Upper lobe of right lung (tissue), 1 donor: ENCODE results near the gene TAF8. TPM values are rescaled to one million over a fixed set of nuclear protein-coding genes. Genes with fewer than 3 reads are reported as not detected.

Experiments used
- ATAC-seq: fragments of 200-7000 bp; cut with Tn5 transposase; one replicate; pipeline ENCODE4 v1.9.1; 2020; ENCODE audit warnings: mild to moderate bottlenecking, moderate library complexity
- DNase-seq: peaks from one replicate; pipeline ENCODE4 v3.0.0-alpha.2; 2020
- H3K27ac ChIP-seq: fragments of 200-600 bp; one replicate; pipeline ENCODE4 v1.8.0; 2022
- H3K27me3 ChIP-seq: fragments of 200-600 bp; one replicate; pipeline ENCODE4 v1.8.0; 2022; ENCODE audit warnings: mild to moderate bottlenecking
- H3K36me3 ChIP-seq: fragments of 200-600 bp; one replicate; pipeline ENCODE4 v1.8.0; 2022
- H3K4me1 ChIP-seq: fragments of 200-600 bp; one replicate; pipeline ENCODE4 v1.8.0; 2022
- H3K4me3 ChIP-seq: fragments of 200-600 bp; one replicate; pipeline ENCODE4 v1.8.0; 2022; ENCODE audit warnings: mild to moderate bottlenecking
- H3K9me3 ChIP-seq: fragments of 200-600 bp; one replicate; pipeline ENCODE4 v1.8.0; 2022
- intact Hi-C: fragments of 100-400 bp; cut with DNase I; formaldehyde crosslinking; loops from one replicate; pipeline ENCODE4 v1.11.0; 2022
- total RNA-seq: library from RNA; stranded (reverse); fragmentation: NEBNext Ultra II Directional; extraction: Animal tissue kit (Norgen Biotek cat#: 25700); gene quantifications from one replicate; pipeline ENCODE4 v1.2.1, GENCODE V29; 2021
- TF ChIP-seq, protein P1 (sequence below): fragments of 200-600 bp; IDR thresholded peaks from one replicate; pipeline ENCODE4 v1.8.0; 2022; ENCODE audit warnings: antibody characterized with exemption
- donor health status: DM: no; HTN: yes; CAD: no; lungs with severe emphysema.

Gene TAF8
- total RNA-seq, 1 donor from 2014 or later: 31.1 TPM

DNA sequence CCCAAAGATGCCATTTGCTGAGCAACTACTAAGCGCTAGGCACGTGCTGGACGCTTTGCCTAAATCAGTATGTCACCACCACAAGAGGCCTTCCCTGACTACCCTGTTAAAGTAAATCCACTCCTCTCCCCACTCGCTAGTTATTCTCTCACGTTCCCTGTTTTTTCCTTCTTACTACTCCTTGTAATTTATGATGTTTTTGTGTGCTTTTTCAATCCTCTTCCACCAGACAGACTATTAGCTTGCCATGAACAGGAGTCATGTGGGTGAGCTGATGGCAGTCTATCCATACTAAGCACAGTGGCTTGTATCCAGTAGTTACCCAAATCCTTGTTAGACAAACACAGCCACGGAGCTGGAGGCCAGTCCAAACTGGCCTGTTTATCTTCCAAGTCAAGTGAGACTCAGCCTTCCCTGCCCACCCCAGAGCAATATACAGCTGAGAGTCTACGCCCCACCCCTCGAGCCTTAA is 50.9 kb downstream of the TAF8 start:
- H3K36me3 ChIP-seq: no peaks in the 10 kb centered on the region
- no peak overlapping the region for H3K4me3 ChIP-seq
- H3K27me3 ChIP-seq: no peaks in the 10 kb centered on the region
- no peak for DNase-seq
- peak; percentile 5 for ATAC-seq
- H3K9me3 ChIP-seq: no peaks in the 10 kb centered on the region
- peak overlapping the region; percentile 68 for H3K27ac ChIP-seq
- intact Hi-C loops: no loop called here
- TF ChIP-seq, protein P1, sequence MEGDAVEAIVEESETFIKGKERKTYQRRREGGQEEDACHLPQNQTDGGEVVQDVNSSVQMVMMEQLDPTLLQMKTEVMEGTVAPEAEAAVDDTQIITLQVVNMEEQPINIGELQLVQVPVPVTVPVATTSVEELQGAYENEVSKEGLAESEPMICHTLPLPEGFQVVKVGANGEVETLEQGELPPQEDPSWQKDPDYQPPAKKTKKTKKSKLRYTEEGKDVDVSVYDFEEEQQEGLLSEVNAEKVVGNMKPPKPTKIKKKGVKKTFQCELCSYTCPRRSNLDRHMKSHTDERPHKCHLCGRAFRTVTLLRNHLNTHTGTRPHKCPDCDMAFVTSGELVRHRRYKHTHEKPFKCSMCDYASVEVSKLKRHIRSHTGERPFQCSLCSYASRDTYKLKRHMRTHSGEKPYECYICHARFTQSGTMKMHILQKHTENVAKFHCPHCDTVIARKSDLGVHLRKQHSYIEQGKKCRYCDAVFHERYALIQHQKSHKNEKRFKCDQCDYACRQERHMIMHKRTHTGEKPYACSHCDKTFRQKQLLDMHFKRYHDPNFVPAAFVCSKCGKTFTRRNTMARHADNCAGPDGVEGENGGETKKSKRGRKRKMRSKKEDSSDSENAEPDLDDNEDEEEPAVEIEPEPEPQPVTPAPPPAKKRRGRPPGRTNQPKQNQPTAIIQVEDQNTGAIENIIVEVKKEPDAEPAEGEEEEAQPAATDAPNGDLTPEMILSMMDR: no peak
- H3K4me1 ChIP-seq: peaks cover 27% of the 10 kb centered on the region

DNA sequence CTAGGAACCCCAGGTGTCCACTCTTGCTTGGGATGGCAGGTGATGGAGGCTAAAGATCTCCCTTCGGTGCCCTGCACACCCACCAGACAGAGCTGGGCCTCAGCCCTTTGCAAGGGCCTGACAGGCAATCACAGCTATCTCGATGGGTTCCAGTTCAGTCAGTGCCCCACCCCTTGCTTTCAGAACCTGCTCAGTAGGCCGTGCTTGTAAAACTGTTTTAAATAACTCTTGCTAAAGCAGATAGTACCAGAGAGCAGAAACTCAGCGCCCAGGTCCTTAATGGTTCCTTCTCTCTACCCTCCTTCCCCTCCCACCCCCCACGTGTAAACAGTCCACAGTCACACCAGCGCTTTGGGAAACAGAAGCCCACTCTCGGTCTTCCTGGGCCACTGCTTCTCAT is 52.9 kb downstream of the TAF8 start:
- ATAC-seq: no peak
- no peaks in the 10 kb centered on the region for H3K36me3 ChIP-seq

DNA sequence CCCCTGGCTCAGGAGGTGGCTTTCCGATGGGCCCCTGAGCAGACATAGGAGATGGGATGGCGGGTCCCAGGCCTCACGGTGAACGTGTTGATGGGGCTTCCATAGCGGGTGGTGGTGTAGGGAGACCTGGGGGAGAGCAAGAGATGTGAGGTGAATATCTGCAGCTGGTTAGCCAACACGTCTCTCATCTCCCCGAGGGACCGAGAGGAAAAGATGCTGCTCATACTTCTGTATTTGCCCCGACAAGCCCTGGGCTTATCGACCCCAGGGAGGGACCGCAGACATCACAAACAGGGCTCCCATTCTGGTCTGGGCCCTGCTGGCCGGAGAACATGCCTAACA is 53.4 kb downstream of the TAF8 start:
- TF ChIP-seq, protein P1: no peak
- intact Hi-C loops: no loop called here
- no peak for DNase-seq
- no peaks in the 10 kb centered on the region for H3K36me3 ChIP-seq
- H3K27ac ChIP-seq: peak overlapping the region; percentile 47
- H3K4me3 ChIP-seq: peak overlapping the region; percentile 48
- H3K9me3 ChIP-seq: no peaks in the 10 kb centered on the region
- peaks cover 27% of the 10 kb centered on the region for H3K4me1 ChIP-seq
- ATAC-seq: no peak
- no peaks in the 10 kb centered on the region for H3K27me3 ChIP-seq

More for the DNA sequence above, 52.9 kb downstream of the TAF8 start:
- Histone ChIP-seq H3K4me3 (no peak overlapping the region), H3K4me1 (peaks cover 27% of the 10 kb centered on the region), H3K27ac (peak overlapping the region; percentile 47), H3K9me3 (no peaks in the 10 kb centered on the region), H3K27me3 (no peaks in the 10 kb centered on the region)
- TF ChIP-seq, protein P1: no peak
- intact Hi-C loops: no loop called here
- DNase-seq: no peak

DNA sequence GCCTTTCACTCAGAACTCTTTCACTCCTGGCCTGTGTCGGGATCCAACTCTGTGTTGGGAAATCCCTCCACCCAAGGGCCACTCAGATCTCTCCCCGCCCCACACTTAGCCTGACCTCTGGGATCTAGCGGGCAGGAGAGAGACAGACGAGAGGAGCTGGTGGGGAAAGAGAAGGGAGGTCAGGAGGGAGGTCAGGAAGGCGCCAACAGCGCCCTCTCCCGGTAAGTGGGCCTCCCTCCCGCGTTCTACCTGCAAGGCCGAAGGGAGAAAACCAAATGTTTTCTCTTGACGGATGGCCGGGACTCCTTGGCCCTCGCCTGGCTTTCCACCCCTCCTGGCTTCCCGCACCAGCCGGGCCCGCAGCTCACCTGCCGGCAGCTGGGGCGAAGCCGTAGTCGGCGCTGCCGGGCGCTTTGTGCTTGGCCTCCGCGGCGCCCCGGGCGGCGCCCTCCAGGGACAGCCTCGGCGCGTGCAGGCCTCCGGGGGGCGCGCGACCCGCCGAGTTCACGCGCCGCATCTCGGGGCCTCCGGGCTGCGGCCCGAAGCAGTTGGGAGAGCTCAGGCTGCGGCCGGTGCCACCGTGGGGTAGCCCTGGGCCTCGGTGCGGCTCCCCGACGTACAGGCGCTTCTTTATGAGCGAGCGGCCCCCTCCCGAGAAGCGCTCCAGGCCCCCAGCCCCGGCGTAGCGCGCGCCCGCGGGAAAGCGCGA is 53.9 kb downstream of the TAF8 start:
- TF ChIP-seq, protein P1: peak; percentile 85
- ATAC-seq: peak; percentile 91
- H3K36me3 ChIP-seq: no peaks in the 10 kb centered on the region
- H3K27me3 ChIP-seq: no peaks in the 10 kb centered on the region
- DNase-seq: peak; percentile 93
- no peaks in the 10 kb centered on the region for H3K9me3 ChIP-seq
- peak overlapping the region; percentile 51 for H3K27ac ChIP-seq
- peaks cover 23% of the 10 kb centered on the region for H3K4me1 ChIP-seq
- peak overlapping the region; percentile 48 for H3K4me3 ChIP-seq
- intact Hi-C loops: no loop called here

DNA sequence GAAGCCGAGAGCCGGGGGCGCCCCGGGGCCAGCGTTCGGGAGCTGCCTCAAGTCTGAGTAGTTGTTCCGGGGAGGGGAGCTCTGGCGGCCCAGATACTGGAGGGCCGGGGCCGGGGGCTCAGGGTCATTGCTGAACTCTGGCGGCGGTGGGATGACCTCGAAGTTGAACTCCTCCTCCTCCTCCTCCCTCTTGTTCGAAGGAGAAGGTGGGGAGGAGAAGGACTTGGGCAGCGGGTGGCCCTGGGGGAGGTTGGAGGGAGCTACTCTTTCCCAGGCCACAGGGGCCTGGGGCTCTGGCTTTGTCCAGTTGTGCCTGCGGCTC is 54.4 kb downstream of the TAF8 start:
- ATAC-seq (no peak), DNase-seq (no peak)
- Histone ChIP-seq H3K9me3 (no peaks in the 10 kb centered on the region), H3K27me3 (no peaks in the 10 kb centered on the region), H3K4me3 (peak overlapping the region; percentile 48), H3K4me1 (peaks cover 20% of the 10 kb centered on the region), H3K27ac (peak overlapping the region; percentile 51), H3K36me3 (no peaks in the 10 kb centered on the region)
- intact Hi-C loops: no loop called here
- TF ChIP-seq, protein P1: no peak
